ENCODE data around the gene IREB2.
"Not testable (repeated sequence)": the region's sequence is repeated elsewhere in the genome, so short reads cannot be mapped to it uniquely, and the experiment has no call there.

Gene IREB2

GRCh38 chr15:78481917-78482316 lies 43.9 kb downstream of the IREB2 start:
- DNase-seq: no peak

GRCh38 chr15:78492872-78493271 lies 54.9 kb downstream of the IREB2 start:
- DNase-seq: no peak

- no peak for DNase-seq
Observed at GRCh38 chr15:78501857-78502256, 63.8 kb downstream of the IREB2 start.

GRCh38 chr15:78502641-78503040 lies 64.6 kb downstream of the IREB2 start:
- DNase-seq: no peak

GRCh38 chr15:78506971-78507830 lies 69.2 kb downstream of the IREB2 start, which contains the start of gene HYKK:
Gene HYKK, plus strand, starts transcription at chr15:78507577. Its CDS starts 5,512 bp downstream, at chr15:78513089.
- peak; percentile 97 for DNase-seq

- no peak for DNase-seq
Observed at GRCh38 chr15:78507831-78508160, 69.8 kb downstream of the IREB2 start.

- no peak for DNase-seq
Observed at GRCh38 chr15:78508272-78508671, 70.3 kb downstream of the IREB2 start.

GRCh38 chr15:78509726-78510312 lies 71.8 kb downstream of the IREB2 start:
- DNase-seq: no peak

GRCh38 chr15:78520035-78520434 lies 82.0 kb downstream of the IREB2 start:
- not testable (repeated sequence) for DNase-seq

- DNase-seq: no peak
Observed at GRCh38 chr15:78524230-78524629, 86.2 kb downstream of the IREB2 start.

- no peak for DNase-seq
Observed at GRCh38 chr15:78527325-78527724, 89.3 kb downstream of the IREB2 start.

- DNase-seq: no peak
Observed at GRCh38 chr15:78533331-78533730, 95.3 kb downstream of the IREB2 start.

GRCh38 chr15:78536134-78536533 lies 98.1 kb downstream of the IREB2 start:
- no peak for DNase-seq

- DNase-seq: no peak
Observed at GRCh38 chr15:78537266-78537905, 99.4 kb downstream of the IREB2 start.

GRCh38 chr15:78538358-78538757 lies 100.3 kb downstream of the IREB2 start:
- DNase-seq: no peak

- DNase-seq: not testable (repeated sequence)
Observed at GRCh38 chr15:78539464-78540140, 101.6 kb downstream of the IREB2 start.

- peak; percentile 96 for DNase-seq
Observed at GRCh38 chr15:78540141-78540870, 102.3 kb downstream of the IREB2 start, which contains the start of gene PSMA4. Gene PSMA4, plus strand, starts transcription at chr15:78540444. Its CDS starts 1,484 bp downstream, at chr15:78541928.

GRCh38 chr15:78540871-78541743 lies 103.1 kb downstream of the IREB2 start:
- DNase-seq: no peak

GRCh38 chr15:78541744-78542034 lies 103.7 kb downstream of the IREB2 start:
- DNase-seq: no peak

- no peak for DNase-seq
Observed at GRCh38 chr15:78542647-78543046, 104.6 kb downstream of the IREB2 start.

- DNase-seq: no peak
Observed at GRCh38 chr15:78550194-78550593, 112.2 kb downstream of the IREB2 start.

- DNase-seq: no peak
Observed at GRCh38 chr15:78550815-78551214, 112.8 kb downstream of the IREB2 start.
